Measurements from ENCODE around the gene MAP1LC3A.
"Not testable (repeated sequence)": the region's sequence is repeated elsewhere in the genome, so short reads cannot be mapped to it uniquely, and the experiment has no call there.

The MAP1LC3A gene

GRCh38 chr20:34558320-34559218 lies at the start of gene MAP1LC3A:
Gene MAP1LC3A (plus strand): TSS chr20:34558718. CDS start chr20:34558869, 151 bp downstream.
- DNase-seq = peak; percentile 95

GRCh38 chr20:34510575-34510974 lies 47.9 kb upstream of the MAP1LC3A start:
- DNase-seq = no peak

GRCh38 chr20:34511891-34512265 lies 46.6 kb upstream of the MAP1LC3A start:
- no peak for DNase-seq

- DNase-seq = no peak
Measured at GRCh38 chr20:34512266-34512954, 46.1 kb upstream of the MAP1LC3A start.

GRCh38 chr20:34512955-34513419 lies 45.5 kb upstream of the MAP1LC3A start:
- DNase-seq = no peak

- not testable (repeated sequence) for DNase-seq
Measured at GRCh38 chr20:34514034-34514433, 44.5 kb upstream of the MAP1LC3A start.

- no peak for DNase-seq
Measured at GRCh38 chr20:34514897-34515483, 43.5 kb upstream of the MAP1LC3A start.

- DNase-seq = peak; percentile 60
Measured at GRCh38 chr20:34515484-34516246, 42.9 kb upstream of the MAP1LC3A start.

GRCh38 chr20:34516247-34517113 lies 42.0 kb upstream of the MAP1LC3A start, which contains the start of gene DYNLRB1:
Gene DYNLRB1 (plus strand): TSS chr20:34516422. CDS start chr20:34516459, 37 bp downstream.
- peak; percentile 98 for DNase-seq

GRCh38 chr20:34517114-34517505 lies 41.4 kb upstream of the MAP1LC3A start:
- no peak for DNase-seq

GRCh38 chr20:34518863-34519262 lies 39.7 kb upstream of the MAP1LC3A start:
- not testable (repeated sequence) for DNase-seq

- not testable (repeated sequence) for DNase-seq
Measured at GRCh38 chr20:34519841-34520240, 38.7 kb upstream of the MAP1LC3A start.

GRCh38 chr20:34522969-34523871 lies 35.3 kb upstream of the MAP1LC3A start:
- no peak for DNase-seq

- DNase-seq = no peak
Measured at GRCh38 chr20:34524426-34524825, 34.1 kb upstream of the MAP1LC3A start.

GRCh38 chr20:34525342-34525708 lies 33.2 kb upstream of the MAP1LC3A start:
- no peak for DNase-seq

- peak; percentile 61 for DNase-seq
Measured at GRCh38 chr20:34525709-34526416, 32.7 kb upstream of the MAP1LC3A start.

- no peak for DNase-seq
Measured at GRCh38 chr20:34526466-34526865, 32.1 kb upstream of the MAP1LC3A start.

GRCh38 chr20:34527016-34527415 lies 31.5 kb upstream of the MAP1LC3A start:
- DNase-seq = no peak

- DNase-seq = no peak
Measured at GRCh38 chr20:34528921-34529297, 29.6 kb upstream of the MAP1LC3A start.

GRCh38 chr20:34529742-34530141 lies 28.8 kb upstream of the MAP1LC3A start:
- DNase-seq = no peak
